Epithelial cell of esophagus (primary cell): ENCODE measurements around the gene TMEM125.

Source experiments
- DNase-seq: peaks from one replicate; pipeline ENCODE4 v3.0.0; 2010; ENCODE audit warnings: low read depth
- H3K4me3 ChIP-seq: 2 replicates; pipeline ENCODE4 v1.5.1; 2011; ENCODE audit warnings: mild to moderate bottlenecking, low read length, control low read depth
- TF ChIP-seq, protein P1 (sequence below): IDR thresholded peaks from 2 replicates; pipeline ENCODE4 v1.5.1; 2011; ENCODE audit warnings: low read depth, mild to moderate bottlenecking, low read length, control low read depth, inconsistent platforms; ENCODE audit not compliant: insufficient read depth; ENCODE audit errors: missing control alignments

TMEM125 gene

DNA sequence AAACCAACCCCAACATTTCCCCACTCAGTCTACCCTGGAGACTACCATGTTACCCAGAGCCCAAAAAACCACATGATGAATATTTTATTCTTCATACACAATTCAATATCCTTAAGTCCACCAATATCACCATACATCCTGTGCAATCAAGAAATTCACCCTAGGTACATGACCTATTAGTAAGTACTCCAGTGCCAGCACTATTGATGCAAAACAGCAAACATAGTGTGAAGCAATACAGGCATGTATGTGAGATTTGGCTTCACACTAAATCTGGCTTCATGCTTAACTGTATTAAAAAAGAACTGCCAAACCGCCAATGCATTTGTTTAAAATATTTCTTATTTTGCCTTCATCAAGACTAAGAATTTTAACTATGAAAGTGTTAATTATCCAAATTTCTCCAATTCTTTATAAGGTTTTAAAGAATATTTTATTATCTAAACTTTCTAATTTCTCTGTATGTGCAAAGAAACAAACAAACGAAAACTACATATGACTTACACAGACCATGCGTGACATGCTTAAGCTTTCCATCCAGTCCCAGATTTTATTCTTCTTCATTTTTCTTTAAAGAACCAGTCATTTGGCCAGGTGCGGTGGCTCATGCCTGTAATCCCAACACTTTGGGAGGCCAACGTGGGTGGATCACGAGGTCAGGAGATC is 22.4 kb upstream of the TMEM125 start:
- TF ChIP-seq, protein P1, sequence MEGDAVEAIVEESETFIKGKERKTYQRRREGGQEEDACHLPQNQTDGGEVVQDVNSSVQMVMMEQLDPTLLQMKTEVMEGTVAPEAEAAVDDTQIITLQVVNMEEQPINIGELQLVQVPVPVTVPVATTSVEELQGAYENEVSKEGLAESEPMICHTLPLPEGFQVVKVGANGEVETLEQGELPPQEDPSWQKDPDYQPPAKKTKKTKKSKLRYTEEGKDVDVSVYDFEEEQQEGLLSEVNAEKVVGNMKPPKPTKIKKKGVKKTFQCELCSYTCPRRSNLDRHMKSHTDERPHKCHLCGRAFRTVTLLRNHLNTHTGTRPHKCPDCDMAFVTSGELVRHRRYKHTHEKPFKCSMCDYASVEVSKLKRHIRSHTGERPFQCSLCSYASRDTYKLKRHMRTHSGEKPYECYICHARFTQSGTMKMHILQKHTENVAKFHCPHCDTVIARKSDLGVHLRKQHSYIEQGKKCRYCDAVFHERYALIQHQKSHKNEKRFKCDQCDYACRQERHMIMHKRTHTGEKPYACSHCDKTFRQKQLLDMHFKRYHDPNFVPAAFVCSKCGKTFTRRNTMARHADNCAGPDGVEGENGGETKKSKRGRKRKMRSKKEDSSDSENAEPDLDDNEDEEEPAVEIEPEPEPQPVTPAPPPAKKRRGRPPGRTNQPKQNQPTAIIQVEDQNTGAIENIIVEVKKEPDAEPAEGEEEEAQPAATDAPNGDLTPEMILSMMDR, result no peak
- no peak for DNase-seq
- H3K4me3 ChIP-seq, result no peak overlapping the region

DNA sequence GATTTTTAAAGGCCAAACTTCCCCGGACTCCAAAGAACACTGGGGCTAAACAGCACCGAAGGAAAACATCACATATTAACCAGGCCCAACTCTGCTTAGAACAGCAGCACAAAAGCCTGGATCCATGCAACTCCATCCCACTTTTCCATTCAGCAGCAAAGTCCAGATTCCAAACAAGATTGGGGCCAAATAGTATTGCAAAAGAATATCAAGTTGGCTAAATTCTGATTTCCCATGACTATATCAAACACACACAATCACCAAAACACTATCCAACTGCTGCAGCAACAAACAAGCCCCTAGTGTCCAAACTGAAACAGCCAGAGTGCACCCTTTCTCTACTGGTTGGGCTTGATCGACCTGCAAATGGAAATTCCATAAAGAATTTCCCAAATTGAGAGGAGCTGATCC is 19.4 kb upstream of the TMEM125 start:
- TF ChIP-seq, protein P1, result no peak
- no peak overlapping the region for H3K4me3 ChIP-seq
- DNase-seq, result no peak

DNA sequence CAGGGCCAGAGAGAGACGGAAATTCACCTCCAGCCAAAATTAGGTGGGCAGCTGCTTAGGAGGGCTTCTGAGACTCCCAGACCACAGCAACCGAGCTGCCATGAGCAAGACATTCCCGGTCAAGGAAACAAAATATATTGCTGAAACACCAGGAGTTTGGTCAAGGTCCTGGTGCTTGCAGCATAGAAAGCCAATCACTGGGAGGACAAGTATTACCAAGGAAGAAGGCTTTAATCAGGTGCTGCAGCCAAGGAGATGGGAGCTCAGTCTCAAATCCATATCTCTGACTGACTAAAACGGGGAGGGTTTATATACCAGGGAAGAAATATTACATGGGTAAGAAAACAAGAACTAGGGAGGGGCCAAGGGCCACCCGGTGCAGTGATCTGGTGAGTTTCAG is 18.8 kb upstream of the TMEM125 start:
- TF ChIP-seq, protein P1, result no peak
- DNase-seq, result no peak
- H3K4me3 ChIP-seq, result no peak overlapping the region

- no peak overlapping the region for H3K4me3 ChIP-seq
- no peak for DNase-seq
- TF ChIP-seq, protein P1, result no peak
Measured at GRCh38 chr1:43252225-43252624, 17.6 kb upstream of the TMEM125 start.

GRCh38 chr1:43253173-43253572 is 16.6 kb upstream of the TMEM125 start:
- DNase-seq, result no peak
- TF ChIP-seq, protein P1, result no peak
- no peak overlapping the region for H3K4me3 ChIP-seq

GRCh38 chr1:43253876-43254275 is 15.9 kb upstream of the TMEM125 start:
- TF ChIP-seq, protein P1, result no peak
- DNase-seq, result no peak
- no peak overlapping the region for H3K4me3 ChIP-seq

- no peak for DNase-seq
- TF ChIP-seq, protein P1, result no peak
- no peak overlapping the region for H3K4me3 ChIP-seq
Measured at GRCh38 chr1:43255438-43256210, 14.2 kb upstream of the TMEM125 start.
